NCI-H345 treated with DMSO at 0.1 percent for 48 hours (cell line): ENCODE data around the gene F10.

Experiments used
- DNase-seq: peaks from one replicate; lab custom pipeline; 2025; ENCODE audit not compliant: unreplicated experiment; lab: John Stamatoyannopoulos, UW

The F10 gene

GRCh38 chr13:113129921-113130750 is 7.5 kb downstream of the F10 start:
- DNase-seq, result no peak

GRCh38 chr13:113135281-113135760 is 12.7 kb downstream of the F10 start:
- no peak for DNase-seq

- no peak for DNase-seq
Observed at GRCh38 chr13:113137691-113138298, 15.2 kb downstream of the F10 start.

- DNase-seq, result no peak
Observed at GRCh38 chr13:113138792-113139551, 16.4 kb downstream of the F10 start.

- DNase-seq, result no peak
Observed at GRCh38 chr13:113139577-113139976, 17.0 kb downstream of the F10 start.

- DNase-seq, result no peak
Observed at GRCh38 chr13:113140677-113141600, 18.3 kb downstream of the F10 start.

GRCh38 chr13:113141601-113141970 is 19.0 kb downstream of the F10 start:
- DNase-seq, result no peak

- DNase-seq, result no peak
Observed at GRCh38 chr13:113142876-113143275, 20.3 kb downstream of the F10 start.

GRCh38 chr13:113143466-113144254 is 21.1 kb downstream of the F10 start:
- DNase-seq, result no peak

GRCh38 chr13:113144255-113144629 is 21.6 kb downstream of the F10 start:
- DNase-seq, result no peak

- no peak for DNase-seq
Observed at GRCh38 chr13:113145496-113145895, 22.9 kb downstream of the F10 start.

- no peak for DNase-seq
Observed at GRCh38 chr13:113145911-113146598, 23.5 kb downstream of the F10 start.

GRCh38 chr13:113146750-113147149 is 24.2 kb downstream of the F10 start:
- DNase-seq, result no peak

GRCh38 chr13:113147206-113147605 is 24.6 kb downstream of the F10 start:
- DNase-seq, result no peak

GRCh38 chr13:113148407-113148806 is 25.8 kb downstream of the F10 start:
- no peak for DNase-seq

GRCh38 chr13:113148940-113149503 is 26.4 kb downstream of the F10 start:
- DNase-seq, result no peak

- DNase-seq, result no peak
Observed at GRCh38 chr13:113149711-113150549, 27.3 kb downstream of the F10 start.
